DOHH2 (cell line): Measurements from ENCODE around the gene CLPTM1L.

Experiments used
- H3F3A ChIP-seq: fragments of 200-600 bp; sonication (generic), shearing (Covaris generic); 2 replicates; pipeline ENCODE4 v1.6.0; 2016; ENCODE audit warnings: antibody characterized with exemption, mild to moderate bottlenecking; ENCODE audit not compliant: control insufficient read depth, insufficient read depth
- H3K27ac ChIP-seq: fragments of 200-600 bp; sonication (generic); 2 replicates; pipeline ENCODE4 v1.5.1; 2014; ENCODE audit warnings: low read depth, mild to moderate bottlenecking, low read length, moderate library complexity
- H3K27me3 ChIP-seq: fragments of 200-600 bp; sonication (generic); 2 replicates; pipeline ENCODE4 v1.6.1; 2014; ENCODE audit warnings: mild to moderate bottlenecking, low read length, mixed read lengths; ENCODE audit not compliant: control insufficient read depth
- H3K36me3 ChIP-seq: fragments of 200-600 bp; sonication (generic); 2 replicates; pipeline ENCODE4 v1.6.1; 2014; ENCODE audit warnings: mild to moderate bottlenecking, low read length, moderate library complexity, mixed read lengths; ENCODE audit not compliant: control insufficient read depth
- H3K4me1 ChIP-seq: fragments of 200-600 bp; sonication (generic); 2 replicates; pipeline ENCODE4 v1.6.1; 2014; ENCODE audit warnings: mild to moderate bottlenecking, low read length, mixed read lengths; ENCODE audit not compliant: control insufficient read depth
- H3K4me2 ChIP-seq: fragments of 200-600 bp; sonication (generic); 2 replicates; pipeline ENCODE4 v1.6.0; 2014; ENCODE audit warnings: mild to moderate bottlenecking, low read length, moderate library complexity
- H3K4me3 ChIP-seq: fragments of 200-600 bp; sonication (generic); 2 replicates; pipeline ENCODE4 v1.5.1; 2014; ENCODE audit warnings: mild to moderate bottlenecking, low read length, mixed read lengths
- H3K79me2 ChIP-seq: fragments of 200-600 bp; sonication (generic); 2 replicates; pipeline ENCODE4 v1.6.1; 2014; ENCODE audit warnings: mild to moderate bottlenecking, low read length, mixed read lengths; ENCODE audit not compliant: control insufficient read depth
- H3K9me2 ChIP-seq: fragments of 200-600 bp; sonication (generic); replicated peaks from 2 replicates; pipeline ENCODE4 v1.6.1; 2014; ENCODE audit warnings: mild to moderate bottlenecking, low read length, mixed read lengths; ENCODE audit not compliant: control insufficient read depth
- H3K9me3 ChIP-seq: fragments of 200-600 bp; sonication (generic); 2 replicates; pipeline ENCODE4 v1.6.1; 2014; ENCODE audit warnings: antibody characterized with exemption, low read length, mixed read lengths; ENCODE audit not compliant: control insufficient read depth, insufficient read depth
- H4K20me1 ChIP-seq: fragments of 200-600 bp; sonication (generic); 2 replicates; pipeline ENCODE4 v1.6.0; 2014; ENCODE audit warnings: low read depth, mild to moderate bottlenecking, antibody characterized with exemption, low read length, moderate library complexity; ENCODE audit not compliant: control insufficient read depth, insufficient read depth
- CTCF ChIP-seq: fragments of 200-600 bp; sonication (generic); IDR thresholded peaks from one replicate; pipeline ENCODE4 v1.5.1; 2014; ENCODE audit warnings: antibody characterized with exemption, mild to moderate bottlenecking, low read depth, low read length; ENCODE audit not compliant: poor library complexity, severe bottlenecking
- EZH2phosphoT487 ChIP-seq: fragments of 200-600 bp; sonication (generic); IDR thresholded peaks from 2 replicates; pipeline ENCODE4 v1.6.1; 2017; ENCODE audit warnings: borderline replicate concordance, mild to moderate bottlenecking, antibody characterized with exemption, low read length, moderate library complexity, mixed read lengths

Gene CLPTM1L

GRCh38 chr5:1322036-1322900, 22.6 kb downstream of the CLPTM1L start:
- peaks cover 92% of the 10 kb centered on the region for H3K36me3 ChIP-seq
- H3K4me2 ChIP-seq = no peak overlapping the region
- no peaks in the 10 kb centered on the region for H3K9me2 ChIP-seq
- H3K27ac ChIP-seq = no peak overlapping the region
- H3K9me3 ChIP-seq = no peaks in the 10 kb centered on the region
- H3K4me1 ChIP-seq = peaks cover 31% of the 10 kb centered on the region
- no peak overlapping the region for H3K4me3 ChIP-seq
- peaks cover 14% of the 10 kb centered on the region for H3F3A ChIP-seq
- no peaks in the 10 kb centered on the region for H3K27me3 ChIP-seq
- H3K79me2 ChIP-seq = no peaks in the 10 kb centered on the region
- TF ChIP-seq CTCF (no peak), EZH2phosphoT487 (no peak)
- no peaks in the 10 kb centered on the region for H4K20me1 ChIP-seq

GRCh38 chr5:1321576-1321975, 23.3 kb downstream of the CLPTM1L start:
- no peaks in the 10 kb centered on the region for H3K9me3 ChIP-seq
- TF ChIP-seq CTCF (no peak), EZH2phosphoT487 (no peak)
- H3K79me2 ChIP-seq = no peaks in the 10 kb centered on the region
- H3K27ac ChIP-seq = no peak overlapping the region
- no peak overlapping the region for H3K4me3 ChIP-seq
- H3K4me2 ChIP-seq = no peak overlapping the region
- peaks cover 21% of the 10 kb centered on the region for H3F3A ChIP-seq
- no peaks in the 10 kb centered on the region for H3K9me2 ChIP-seq
- H4K20me1 ChIP-seq = no peaks in the 10 kb centered on the region
- H3K36me3 ChIP-seq = peaks cover 99% of the 10 kb centered on the region
- H3K27me3 ChIP-seq = no peaks in the 10 kb centered on the region
- peaks cover 38% of the 10 kb centered on the region for H3K4me1 ChIP-seq

DNA sequence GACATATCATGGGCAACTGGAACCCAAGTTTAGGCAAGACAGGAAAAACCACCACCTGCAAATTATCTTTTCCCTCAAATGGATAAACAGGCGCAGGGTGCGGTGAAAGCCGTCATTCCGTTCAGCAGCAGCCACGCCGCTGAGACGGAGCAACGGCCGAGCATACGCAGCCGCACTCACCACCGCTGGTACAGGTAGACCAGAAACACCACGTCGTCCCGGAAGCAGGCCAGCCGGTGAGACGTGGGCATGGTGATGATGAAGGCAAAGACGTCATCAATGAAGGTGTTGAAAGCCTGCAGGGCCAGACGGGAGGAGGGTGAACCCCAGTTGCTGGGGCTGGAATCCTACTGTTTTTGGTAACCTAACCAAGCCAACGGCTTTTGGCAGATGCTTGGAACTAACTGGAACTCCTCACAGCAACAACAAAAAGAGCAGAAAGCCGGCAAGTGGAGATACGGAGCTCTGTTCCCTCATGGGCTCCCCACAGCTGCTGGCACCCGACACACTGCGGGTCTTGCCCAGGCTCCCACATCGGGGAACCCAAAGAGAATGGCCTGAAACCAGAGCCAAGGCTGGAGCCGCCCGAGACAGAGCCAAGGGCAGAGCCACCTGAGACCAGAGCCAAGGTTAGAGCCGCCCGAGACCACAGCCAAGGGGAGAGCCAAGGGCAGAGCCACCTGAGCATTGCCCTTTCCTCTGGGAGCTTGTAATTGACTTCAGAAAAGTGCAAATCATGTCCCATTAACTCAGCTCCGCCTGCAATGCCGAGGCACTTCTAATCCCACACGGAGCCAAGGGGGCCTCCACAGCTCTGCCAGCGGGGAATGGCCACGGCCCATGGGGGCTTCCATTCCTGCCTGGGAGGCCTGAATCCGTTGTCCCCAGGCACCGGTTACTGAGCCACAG, 24.2 kb downstream of the CLPTM1L start:
- H3K4me3 ChIP-seq = no peak overlapping the region
- H4K20me1 ChIP-seq = no peaks in the 10 kb centered on the region
- no peaks in the 10 kb centered on the region for H3K9me2 ChIP-seq
- no peak overlapping the region for H3K27ac ChIP-seq
- H3K4me1 ChIP-seq = peaks cover 46% of the 10 kb centered on the region
- H3K9me3 ChIP-seq = no peaks in the 10 kb centered on the region
- H3K4me2 ChIP-seq = no peak overlapping the region
- H3K27me3 ChIP-seq = no peaks in the 10 kb centered on the region
- TF ChIP-seq CTCF = no peak
- TF ChIP-seq EZH2phosphoT487 = no peak
- peaks cover 92% of the 10 kb centered on the region for H3K36me3 ChIP-seq
- H3K79me2 ChIP-seq = no peaks in the 10 kb centered on the region
- peaks cover 28% of the 10 kb centered on the region for H3F3A ChIP-seq
